BLaER1 (cell line): ENCODE measurements around the gene ZNF804B.

Experiments
- H3K27ac ChIP-seq: shearing (Covaris generic); formaldehyde crosslinking; 2 replicates; pipeline ENCODE4 v1.8.1; 2022
- H3K27me3 ChIP-seq: shearing (Covaris generic); formaldehyde crosslinking; 2 replicates; pipeline ENCODE4 v1.8.1; 2022
- H3K36me3 ChIP-seq: shearing (Covaris generic); formaldehyde crosslinking; 2 replicates; pipeline ENCODE4 v1.8.1; 2022
- H3K4me1 ChIP-seq: shearing (Covaris generic); formaldehyde crosslinking; 2 replicates; pipeline ENCODE4 v1.8.1; 2022
- H3K4me2 ChIP-seq: shearing (Covaris generic); formaldehyde crosslinking; 2 replicates; pipeline ENCODE4 v1.8.1; 2022
- H3K4me3 ChIP-seq: shearing (Covaris generic); formaldehyde crosslinking; 2 replicates; pipeline ENCODE4 v1.8.1; 2022
- H3K9ac ChIP-seq: shearing (Covaris generic); formaldehyde crosslinking; 2 replicates; pipeline ENCODE4 v1.8.1; 2022
- H3K9me3 ChIP-seq: shearing (Covaris generic); formaldehyde crosslinking; 2 replicates; pipeline ENCODE4 v1.8.1; 2022
- H4K20me1 ChIP-seq: shearing (Covaris generic); formaldehyde crosslinking; 2 replicates; pipeline ENCODE4 v1.8.1; 2022
- Cebpa-rat ChIP-seq: shearing (Covaris generic); IDR thresholded peaks from 2 replicates; pipeline ENCODE4 v1.8.1; 2022

ZNF804B gene

GRCh38 chr7:88759230-88760135, at the start of gene ZNF804B:
TSS of gene ZNF804B (plus strand) at chr7:88759700. CDS start at chr7:88759977, 277 bp downstream.
- Histone ChIP-seq H3K4me2 (peak within 1 kb of the TSS; percentile 62), H3K4me1 (no peaks in the 10 kb centered on the region), H3K9me3 (peaks cover 5% of the 10 kb centered on the region; the same call in 1 of the 2 replicates), H3K27me3 (peaks cover 40% of the 10 kb centered on the region), H4K20me1 (peaks cover 5% of the 10 kb centered on the region; the same call in 1 of the 2 replicates), H3K9ac (no peak within 1 kb of the TSS), H3K27ac (no peak within 1 kb of the TSS), H3K36me3 (no peaks in the 10 kb centered on the region), H3K4me3 (peak within 1 kb of the TSS; percentile 56)
- TF ChIP-seq Cebpa-rat = no peak

GRCh38 chr7:88735920-88736319, 23.6 kb upstream of the ZNF804B start:
- no peak for TF ChIP-seq Cebpa-rat
- Histone ChIP-seq H3K9me3 (no peaks in the 10 kb centered on the region), H3K4me3 (no peak overlapping the region), H3K27me3 (no peaks in the 10 kb centered on the region), H3K9ac (no peak overlapping the region), H3K27ac (no peak overlapping the region), H3K4me1 (no peaks in the 10 kb centered on the region), H3K36me3 (no peaks in the 10 kb centered on the region), H4K20me1 (no peaks in the 10 kb centered on the region), H3K4me2 (no peak overlapping the region)

GRCh38 chr7:88737632-88738031, 21.9 kb upstream of the ZNF804B start:
- H3K9ac ChIP-seq = no peak overlapping the region
- H3K27me3 ChIP-seq = no peaks in the 10 kb centered on the region
- no peaks in the 10 kb centered on the region for H3K36me3 ChIP-seq
- no peaks in the 10 kb centered on the region for H3K4me1 ChIP-seq
- H3K9me3 ChIP-seq = no peaks in the 10 kb centered on the region
- H4K20me1 ChIP-seq = no peaks in the 10 kb centered on the region
- no peak overlapping the region for H3K4me3 ChIP-seq
- no peak overlapping the region for H3K27ac ChIP-seq
- no peak for TF ChIP-seq Cebpa-rat
- H3K4me2 ChIP-seq = no peak overlapping the region

- Histone ChIP-seq H4K20me1 (no peaks in the 10 kb centered on the region), H3K4me1 (no peaks in the 10 kb centered on the region), H3K4me2 (no peak overlapping the region), H3K27ac (no peak overlapping the region), H3K4me3 (no peak overlapping the region), H3K9ac (no peak overlapping the region), H3K27me3 (no peaks in the 10 kb centered on the region), H3K36me3 (no peaks in the 10 kb centered on the region), H3K9me3 (no peaks in the 10 kb centered on the region)
- TF ChIP-seq Cebpa-rat = no peak
These were observed 13.4 kb upstream of the ZNF804B start for GRCh38 chr7:88746126-88746525.

- H3K4me2 ChIP-seq = no peak overlapping the region
- H3K27ac ChIP-seq = no peak overlapping the region
- H3K4me3 ChIP-seq = no peak overlapping the region
- peaks cover 5% of the 10 kb centered on the region; the same call in 1 of the 2 replicates for H3K9me3 ChIP-seq
- H3K27me3 ChIP-seq = peaks cover 39% of the 10 kb centered on the region
- no peak for TF ChIP-seq Cebpa-rat
- no peak overlapping the region for H3K9ac ChIP-seq
- no peaks in the 10 kb centered on the region for H3K36me3 ChIP-seq
- H4K20me1 ChIP-seq = peaks cover 5% of the 10 kb centered on the region; the same call in 1 of the 2 replicates
- H3K4me1 ChIP-seq = no peaks in the 10 kb centered on the region
These were observed 2.7 kb upstream of the ZNF804B start for GRCh38 chr7:88756802-88757201.

- Histone ChIP-seq H3K27ac (no peak overlapping the region), H3K36me3 (no peaks in the 10 kb centered on the region), H4K20me1 (peaks cover 5% of the 10 kb centered on the region; the same call in 1 of the 2 replicates), H3K9me3 (peaks cover 5% of the 10 kb centered on the region; the same call in 1 of the 2 replicates), H3K9ac (no peak overlapping the region), H3K4me2 (no peak overlapping the region), H3K27me3 (peaks cover 40% of the 10 kb centered on the region), H3K4me3 (no peak overlapping the region), H3K4me1 (no peaks in the 10 kb centered on the region)
- TF ChIP-seq Cebpa-rat = no peak
These were observed 2.1 kb upstream of the ZNF804B start for GRCh38 chr7:88757371-88757770.

GRCh38 chr7:88758381-88759229, 895 bp upstream of the ZNF804B start:
- no peaks in the 10 kb centered on the region for H3K36me3 ChIP-seq
- peak overlapping the region; percentile 56 for H3K4me3 ChIP-seq
- H3K27ac ChIP-seq = no peak overlapping the region
- H3K4me1 ChIP-seq = no peaks in the 10 kb centered on the region
- peak overlapping the region; percentile 62 for H3K4me2 ChIP-seq
- peaks cover 5% of the 10 kb centered on the region; the same call in 1 of the 2 replicates for H3K9me3 ChIP-seq
- H3K27me3 ChIP-seq = peaks cover 40% of the 10 kb centered on the region
- peaks cover 5% of the 10 kb centered on the region; the same call in 1 of the 2 replicates for H4K20me1 ChIP-seq
- TF ChIP-seq Cebpa-rat = no peak
- no peak overlapping the region for H3K9ac ChIP-seq

GRCh38 chr7:88760136-88760515, 626 bp downstream of the ZNF804B start:
- no peak overlapping the region for H3K4me3 ChIP-seq
- peaks cover 5% of the 10 kb centered on the region; the same call in 1 of the 2 replicates for H4K20me1 ChIP-seq
- no peaks in the 10 kb centered on the region for H3K4me1 ChIP-seq
- H3K9ac ChIP-seq = no peak overlapping the region
- peaks cover 5% of the 10 kb centered on the region; the same call in 1 of the 2 replicates for H3K9me3 ChIP-seq
- H3K27ac ChIP-seq = no peak overlapping the region
- peaks cover 40% of the 10 kb centered on the region for H3K27me3 ChIP-seq
- H3K36me3 ChIP-seq = no peaks in the 10 kb centered on the region
- no peak overlapping the region for H3K4me2 ChIP-seq
- TF ChIP-seq Cebpa-rat = no peak

GRCh38 chr7:88761779-88762178, 2.3 kb downstream of the ZNF804B start:
- H3K4me1 ChIP-seq = no peaks in the 10 kb centered on the region
- peaks cover 40% of the 10 kb centered on the region for H3K27me3 ChIP-seq
- H3K9ac ChIP-seq = no peak overlapping the region
- H3K9me3 ChIP-seq = peaks cover 5% of the 10 kb centered on the region; the same call in 1 of the 2 replicates
- H3K27ac ChIP-seq = no peak overlapping the region
- TF ChIP-seq Cebpa-rat = no peak
- H3K4me3 ChIP-seq = no peak overlapping the region
- no peak overlapping the region for H3K4me2 ChIP-seq
- H3K36me3 ChIP-seq = no peaks in the 10 kb centered on the region
- H4K20me1 ChIP-seq = peaks cover 5% of the 10 kb centered on the region; the same call in 1 of the 2 replicates
